Middle frontal gyrus (tissue), 1 donor: ENCODE results near the gene PIAS1.
"Not testable (repeated sequence)": the region's sequence is repeated elsewhere in the genome, so short reads cannot be mapped to it uniquely, and the experiment has no call there.

Experiments
- DNase-seq: peaks from one replicate; pipeline ENCODE4 v3.0.0-alpha.2; 2015; ENCODE audit warnings: low spot score; ENCODE audit errors: extremely low spot score

The PIAS1 gene

DNA sequence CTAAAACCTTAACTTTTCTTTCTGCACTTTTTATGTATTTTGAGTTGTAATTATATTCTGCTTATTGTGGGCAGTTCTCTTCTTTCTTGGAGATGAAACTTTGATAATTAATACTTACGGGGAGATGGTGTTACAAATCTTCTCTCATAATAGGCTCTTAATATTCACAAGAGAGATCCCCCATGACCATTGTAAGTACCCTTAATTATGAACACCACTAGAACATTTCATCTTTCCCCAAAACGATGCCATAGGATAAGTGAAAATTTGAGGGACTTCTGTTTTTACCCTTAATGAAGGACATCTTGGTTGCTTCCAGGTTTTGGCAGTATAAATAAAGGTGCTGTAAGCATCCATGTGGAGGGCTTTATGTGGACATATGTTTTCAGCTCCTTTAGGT lies 60.7 kb downstream of the PIAS1 start:
- no peak for DNase-seq

DNA sequence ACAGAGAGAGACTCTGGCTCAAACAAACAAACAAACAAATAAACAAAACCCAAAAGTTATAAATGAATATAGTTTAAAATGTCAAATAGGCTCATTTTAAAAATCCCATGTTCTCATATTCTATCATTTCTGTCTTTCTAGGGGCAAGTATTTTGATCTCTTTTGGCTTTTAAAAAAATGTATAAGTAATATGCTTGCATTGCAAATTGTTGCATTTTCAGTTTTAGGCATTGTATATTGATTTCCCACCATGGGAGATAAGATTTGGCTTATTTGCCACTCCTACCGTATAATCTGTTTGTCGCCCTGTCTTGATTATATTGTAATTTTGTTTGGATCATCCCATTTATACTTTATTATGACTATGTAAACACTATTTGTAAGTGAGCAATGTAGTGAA lies 70.6 kb downstream of the PIAS1 start:
- no peak for DNase-seq

DNA sequence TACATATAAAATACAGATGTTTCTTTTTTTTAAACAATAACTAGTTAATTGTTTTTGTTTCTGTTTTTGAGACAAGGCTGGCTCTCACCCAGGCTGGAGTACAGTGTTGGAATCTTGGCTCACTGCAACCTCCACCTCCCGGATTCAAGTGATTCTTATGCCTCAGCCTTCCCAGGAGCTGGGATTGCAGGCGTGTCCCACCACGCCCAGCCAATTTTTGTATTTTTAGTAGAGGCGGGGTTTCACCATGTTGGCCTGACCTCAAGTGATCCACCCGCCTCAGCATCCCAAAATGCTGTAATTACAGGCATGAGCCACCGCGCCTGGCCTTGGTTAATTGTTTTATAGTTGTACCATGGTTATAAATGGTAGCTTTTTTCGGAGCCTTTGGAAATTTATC lies 72.3 kb downstream of the PIAS1 start:
- DNase-seq, result no peak

DNA sequence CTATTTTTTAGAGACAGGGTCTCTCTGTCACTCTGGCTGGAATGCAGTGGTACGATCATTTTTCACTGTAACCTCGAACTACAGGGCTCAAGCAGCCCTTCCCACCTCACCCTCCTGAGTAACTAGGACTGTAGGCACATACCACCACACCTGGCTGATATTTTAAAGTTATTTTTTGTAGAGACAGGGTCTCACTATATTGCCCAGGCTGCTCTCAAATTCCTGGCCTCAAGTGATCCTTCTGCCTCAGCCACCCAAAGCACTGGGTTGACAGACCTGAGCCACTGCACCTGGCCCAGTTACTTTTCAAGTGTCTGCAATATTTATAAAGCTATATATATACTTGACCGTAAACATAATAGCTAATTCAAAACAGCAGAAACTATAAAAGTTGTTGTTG lies 75.0 kb downstream of the PIAS1 start:
- no peak for DNase-seq

DNA sequence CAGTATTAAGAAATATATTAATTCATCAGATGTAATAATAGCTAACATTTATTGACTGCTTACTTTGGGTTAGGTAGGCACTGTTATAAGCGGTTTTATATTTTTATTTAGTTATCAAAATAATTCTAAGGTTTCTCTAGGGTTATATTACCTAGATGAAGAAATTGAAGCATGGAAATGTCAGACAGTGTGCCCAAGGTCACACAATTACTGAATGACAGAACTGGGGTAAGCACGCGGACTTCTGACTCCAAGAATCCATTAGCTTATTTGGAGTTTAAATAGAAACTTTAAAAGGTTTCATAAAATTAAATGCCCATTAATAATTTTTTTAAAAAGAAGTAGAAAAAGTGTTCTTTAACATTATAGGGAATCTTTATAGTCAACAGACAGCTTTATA lies 76.7 kb downstream of the PIAS1 start:
- no peak for DNase-seq

DNA sequence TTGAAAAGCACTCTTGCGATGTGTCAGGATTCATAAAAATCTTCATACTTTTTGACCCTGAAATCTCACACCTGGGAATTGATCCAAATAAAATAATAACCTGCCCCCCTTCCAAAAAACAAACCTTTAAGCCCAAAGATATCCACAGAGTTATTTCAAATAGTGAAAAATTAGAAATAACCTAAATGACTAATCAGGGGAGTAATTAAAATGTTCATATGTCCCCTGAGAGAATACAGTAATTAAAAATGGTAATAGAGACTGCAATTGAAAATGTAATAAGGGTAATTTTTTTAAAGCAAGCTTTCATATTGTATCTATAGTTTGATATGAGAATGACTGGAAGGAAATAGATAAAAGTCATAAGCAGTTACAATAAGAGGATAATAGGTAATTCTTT lies 83.0 kb downstream of the PIAS1 start:
- DNase-seq, result no peak

DNA sequence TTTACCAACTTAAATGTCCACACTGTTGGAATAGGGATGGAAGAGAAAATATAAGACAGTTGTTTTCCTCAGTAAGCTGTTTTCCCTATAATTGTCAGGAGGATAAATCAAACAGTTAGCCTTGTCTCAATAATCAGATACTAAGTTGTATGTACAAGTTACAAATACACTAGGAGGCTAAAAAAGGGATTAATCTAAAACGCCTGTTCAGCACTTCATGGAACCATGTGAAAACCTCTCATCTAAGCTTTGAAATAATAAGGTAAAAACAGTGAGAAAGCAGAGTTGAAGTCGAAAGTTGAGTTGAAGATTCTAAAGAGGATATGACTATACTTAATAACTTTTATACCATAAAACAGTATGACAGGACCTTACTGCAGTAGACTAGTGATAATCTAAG lies 89.0 kb downstream of the PIAS1 start:
- DNase-seq, result no peak

DNA sequence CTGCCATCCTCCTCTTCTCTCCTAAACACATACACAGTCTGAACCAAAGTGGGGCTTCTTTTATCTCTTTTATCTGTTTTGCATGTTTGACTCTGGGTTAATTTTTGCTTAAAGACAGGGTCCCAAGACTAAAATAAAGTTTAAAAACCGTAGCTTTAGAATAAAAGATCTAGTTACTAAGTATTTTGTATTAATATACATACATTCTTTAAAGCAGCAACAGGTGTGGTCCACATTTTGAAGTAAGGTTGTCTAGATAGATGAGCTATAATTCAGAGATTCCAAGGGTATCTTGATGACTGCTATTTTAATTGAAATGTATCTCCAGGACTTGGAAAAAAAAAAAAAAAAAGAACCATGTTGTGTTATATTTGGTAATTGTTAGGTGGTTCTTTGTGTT lies 89.7 kb downstream of the PIAS1 start:
- no peak for DNase-seq

DNA sequence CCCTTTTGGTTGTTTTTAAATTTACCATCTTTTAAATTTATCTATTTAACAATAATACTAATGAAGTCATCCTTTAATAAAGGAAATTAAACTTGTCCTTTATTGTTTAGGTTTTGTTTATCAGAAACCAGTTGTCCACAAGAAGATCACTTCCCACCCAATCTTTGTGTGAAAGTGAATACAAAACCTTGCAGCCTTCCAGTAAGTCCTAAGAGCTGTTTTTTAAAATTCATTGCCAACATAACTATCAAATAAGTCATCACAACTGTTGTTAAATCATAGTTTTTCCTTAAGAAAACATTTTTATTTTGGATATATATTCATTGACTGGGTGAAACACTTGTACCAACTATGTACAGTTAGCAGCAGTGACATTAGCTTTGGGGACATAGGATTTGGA lies 91.6 kb downstream of the PIAS1 start:
- DNase-seq, result no peak

DNA sequence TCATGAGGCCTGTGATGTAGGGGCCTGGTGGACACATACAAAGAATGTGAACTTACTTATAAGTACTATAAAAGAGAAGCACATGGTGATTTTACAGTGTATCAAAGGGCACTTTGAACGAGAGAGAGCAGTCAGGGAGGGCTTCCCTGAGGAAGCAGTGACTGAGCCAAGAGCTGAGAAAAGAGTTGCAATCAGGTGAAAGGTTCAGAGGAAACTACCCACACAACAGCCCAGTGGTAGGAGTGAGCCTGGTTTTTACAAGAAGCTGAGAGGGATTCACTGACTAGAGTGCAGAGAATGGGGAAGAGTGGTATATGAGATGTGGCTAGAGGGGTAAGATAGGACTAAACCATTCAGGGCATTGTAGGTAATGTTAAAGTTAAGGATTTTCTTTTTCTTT lies 93.9 kb downstream of the PIAS1 start:
- DNase-seq, result no peak

DNA sequence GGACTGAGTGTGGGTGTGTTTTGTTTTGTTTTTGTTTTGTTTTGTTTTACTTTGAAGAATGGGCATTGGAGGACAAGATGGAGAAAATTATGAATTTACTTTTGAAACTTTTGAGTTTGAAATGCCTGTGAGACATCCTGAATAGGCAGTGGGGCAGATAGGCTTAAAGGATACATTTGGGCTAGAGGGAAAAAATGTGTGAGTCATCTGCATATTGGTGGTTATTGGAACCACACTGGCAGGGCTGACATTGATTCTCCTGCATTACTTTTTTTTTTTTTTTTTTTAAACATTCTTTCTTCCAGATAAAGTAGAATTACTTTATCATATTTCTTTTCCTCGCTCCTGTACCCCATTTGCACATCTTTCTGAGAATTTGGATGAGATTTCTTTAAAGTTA lies 94.9 kb downstream of the PIAS1 start:
- DNase-seq, result no peak

DNA sequence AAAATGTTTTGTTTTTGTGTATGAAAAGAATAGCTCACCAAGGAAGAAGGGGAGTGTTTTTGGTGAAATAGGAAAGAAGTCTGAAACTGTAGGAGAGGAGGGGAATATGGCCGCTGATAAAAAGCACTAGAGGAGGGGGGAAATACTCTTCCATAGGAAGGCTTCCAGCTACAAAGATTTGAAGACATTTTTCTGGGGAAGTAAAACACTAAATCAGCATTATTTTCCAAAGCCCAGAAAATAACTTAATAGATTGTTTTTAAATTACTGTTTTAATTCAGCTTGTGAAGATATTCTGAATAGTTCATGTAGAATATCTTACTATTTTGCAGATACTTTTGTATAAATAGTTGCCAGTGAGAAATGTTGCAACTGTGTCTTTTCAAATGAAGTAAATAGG lies 96.1 kb downstream of the PIAS1 start:
- DNase-seq, result no peak

DNA sequence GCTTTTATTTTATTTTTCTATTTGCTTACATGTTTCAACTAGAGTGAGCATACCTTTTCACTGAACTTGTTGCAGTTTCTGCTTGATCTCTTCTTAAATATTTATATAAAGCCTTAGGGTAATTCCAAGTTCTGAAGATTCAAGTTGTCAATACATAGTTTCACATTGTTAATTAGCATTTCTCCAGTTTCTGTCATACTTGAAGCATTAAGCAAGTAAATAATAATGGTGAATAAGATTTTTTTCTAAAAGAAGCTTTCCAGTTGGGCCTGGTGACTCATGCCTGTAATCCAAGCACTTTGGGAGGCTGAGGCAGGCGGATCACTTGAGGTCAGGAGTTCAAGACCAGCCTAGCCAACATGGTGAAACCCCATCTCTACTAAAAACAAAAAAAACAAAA lies 97.2 kb downstream of the PIAS1 start:
- DNase-seq, result no peak

DNA sequence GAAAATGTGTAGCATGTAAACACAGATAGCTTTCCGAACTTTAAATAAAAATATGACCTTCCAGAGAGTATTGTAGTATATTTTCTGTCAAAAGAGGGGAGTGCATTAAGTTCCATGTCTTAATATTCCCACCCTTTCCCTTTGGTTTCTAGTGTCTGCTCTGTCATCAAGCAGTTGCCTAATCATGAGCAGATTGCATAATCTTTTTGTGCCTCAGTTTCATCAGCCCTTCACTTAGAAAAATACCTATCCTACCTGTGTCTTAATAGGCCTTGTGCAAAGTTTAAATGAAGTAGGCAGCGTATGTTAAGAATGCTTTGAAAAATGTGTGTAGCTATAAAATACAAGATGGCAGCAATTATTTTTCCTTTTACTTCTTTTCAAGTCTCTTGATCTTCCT lies 98.2 kb downstream of the PIAS1 start:
- DNase-seq, result no peak

DNA sequence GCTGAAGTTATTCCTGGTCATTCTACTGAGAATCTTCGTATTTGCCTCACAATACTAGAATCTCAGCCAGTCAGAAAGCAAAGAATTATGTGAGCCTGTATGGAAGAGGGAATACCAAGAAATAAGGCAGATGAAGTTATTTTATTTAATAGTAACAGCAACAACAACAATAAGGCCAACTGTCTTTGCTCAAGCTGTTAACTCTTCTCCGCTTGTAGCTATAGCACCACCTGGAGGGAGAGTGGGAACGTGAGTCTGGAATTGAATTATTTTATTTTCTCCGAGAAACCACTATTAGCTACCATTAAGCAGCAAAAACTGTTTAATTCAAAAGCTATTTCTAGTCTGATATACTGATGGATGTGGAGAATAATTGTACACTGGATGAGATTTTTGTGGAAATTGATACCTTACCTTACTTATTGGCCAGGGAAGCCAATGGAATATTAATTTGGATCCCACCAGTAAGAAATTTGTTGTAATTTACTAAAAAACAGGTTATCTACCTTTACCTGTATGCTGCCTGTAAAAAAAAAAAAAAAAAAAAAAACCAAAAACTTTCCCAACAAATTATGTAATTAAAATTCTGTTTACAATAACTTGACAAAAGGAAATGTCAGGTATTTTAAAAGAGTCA lies 100.9 kb downstream of the PIAS1 start:
- peak; percentile 19 for DNase-seq

DNA sequence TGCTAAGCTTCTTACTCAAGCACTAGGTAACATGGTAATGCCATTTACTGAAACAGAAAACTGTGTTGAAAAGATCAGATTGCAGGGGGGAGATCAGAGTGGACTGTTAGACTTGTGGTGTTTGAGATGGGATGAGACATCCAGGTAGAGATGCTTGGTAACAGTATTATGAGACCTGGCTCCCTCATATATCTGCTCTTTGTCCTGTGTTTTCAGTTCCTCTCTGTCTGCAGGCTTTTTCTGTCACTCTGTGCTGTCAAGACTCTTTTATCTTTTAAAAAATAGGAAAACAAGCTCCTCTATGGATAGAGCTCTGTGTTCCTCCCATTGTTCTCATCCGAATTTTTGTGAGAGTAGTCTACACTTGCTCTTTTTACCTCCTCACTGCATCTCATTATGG lies 103.0 kb downstream of the PIAS1 start:
- no peak for DNase-seq

DNA sequence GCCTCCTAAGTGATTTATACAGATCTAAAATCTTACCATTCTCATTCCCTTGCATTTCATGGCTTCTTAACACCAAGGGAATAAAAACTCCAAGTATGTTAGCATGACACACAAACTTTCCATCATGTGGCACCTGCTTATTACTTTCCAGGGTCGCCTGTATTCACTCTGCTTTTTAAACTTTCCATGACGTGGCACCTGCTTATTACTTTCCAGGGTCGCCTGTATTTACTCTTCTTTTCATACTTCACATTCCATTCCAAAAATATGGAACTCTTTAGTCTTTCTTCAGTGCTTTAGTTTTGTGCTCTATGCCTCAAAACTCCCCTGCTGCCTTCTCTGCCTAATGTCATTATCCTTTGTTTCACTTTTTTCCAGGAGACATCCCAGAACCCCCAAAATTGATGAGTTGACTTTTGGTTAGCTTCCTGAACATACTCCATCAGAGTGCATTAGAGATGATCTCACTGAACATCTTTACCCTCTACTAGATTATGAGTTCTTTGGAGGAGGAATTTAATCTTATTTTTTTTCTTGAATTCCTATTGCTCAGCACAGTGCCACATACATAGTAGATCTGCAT lies 104.0 kb downstream of the PIAS1 start:
- DNase-seq, result no peak

DNA sequence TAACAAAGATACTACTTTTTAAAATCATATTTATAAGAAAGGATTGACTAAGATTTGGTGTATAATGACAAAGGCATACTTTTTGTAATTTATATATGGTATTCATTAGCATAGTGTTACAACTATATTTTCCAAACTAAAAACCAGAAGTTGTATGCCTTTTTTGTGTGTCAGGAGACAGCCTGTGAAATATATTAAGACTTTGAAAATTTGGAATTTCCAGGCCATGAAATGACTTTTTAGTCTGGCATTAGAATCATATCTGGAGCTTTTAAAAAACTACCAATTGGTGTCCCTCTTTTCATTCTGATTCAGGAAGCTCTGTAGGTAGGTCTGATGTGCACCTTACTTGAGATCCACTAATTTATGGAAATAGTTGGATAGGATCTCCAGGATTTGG lies 109.1 kb downstream of the PIAS1 start:
- DNase-seq, result no peak

DNA sequence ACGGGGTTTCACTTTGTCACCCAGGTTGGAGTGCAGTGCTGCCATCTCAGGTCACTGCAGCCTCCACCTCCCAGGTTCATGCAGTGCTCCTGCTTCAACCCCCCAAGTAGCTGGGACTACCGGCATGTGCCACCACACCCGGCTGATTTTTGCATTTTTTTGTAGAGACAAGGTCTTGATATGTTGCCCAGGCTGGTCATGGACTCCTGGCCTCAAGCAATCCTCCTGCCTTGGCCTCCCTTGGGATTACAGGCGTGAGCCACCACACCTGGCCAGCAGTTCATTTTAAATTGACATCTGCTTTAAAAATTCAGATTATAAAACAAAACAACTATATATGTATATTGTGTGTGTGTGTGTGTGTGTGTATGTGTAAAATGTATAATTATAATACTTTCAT lies 112.7 kb downstream of the PIAS1 start:
- DNase-seq, result no peak

DNA sequence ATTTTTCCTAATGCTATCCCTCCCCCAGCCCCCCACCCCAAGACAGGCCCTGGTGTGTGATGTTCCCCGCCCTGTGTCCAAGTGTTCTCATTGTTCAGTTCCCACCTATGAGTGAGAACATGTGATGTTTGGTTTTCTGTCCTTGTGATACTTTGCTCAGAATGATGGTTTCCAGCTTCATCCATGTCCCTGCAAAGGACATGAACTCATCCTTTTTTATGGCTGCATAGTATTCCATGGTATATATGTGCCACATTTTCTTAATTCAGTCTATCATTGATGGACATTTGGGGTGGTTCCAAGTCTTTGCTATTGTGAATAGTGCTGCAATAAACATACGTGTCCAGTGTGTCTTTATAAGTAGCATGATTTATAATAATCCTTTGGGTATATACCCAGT lies 117.9 kb downstream of the PIAS1 start:
- DNase-seq, result not testable (repeated sequence)

DNA sequence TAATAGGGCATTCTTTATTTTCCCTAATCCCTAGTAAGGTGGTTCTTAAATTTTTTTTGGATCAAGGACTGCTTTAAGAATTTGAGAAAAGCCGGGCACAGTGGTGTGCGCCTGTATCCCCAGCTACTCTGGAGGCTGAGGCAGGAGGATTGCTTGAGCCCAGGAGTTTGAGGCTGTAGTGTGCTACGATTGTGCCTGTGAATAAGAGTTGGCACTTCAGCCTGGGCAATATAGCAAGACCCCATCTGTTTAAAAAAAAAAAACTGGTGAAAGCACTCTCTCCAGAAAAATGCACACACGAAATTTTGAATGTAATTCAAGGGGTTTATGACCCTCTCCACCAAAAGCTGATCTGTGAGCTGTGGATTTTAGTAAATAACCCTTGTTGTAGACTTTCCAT lies 119.0 kb downstream of the PIAS1 start:
- no peak for DNase-seq

DNA sequence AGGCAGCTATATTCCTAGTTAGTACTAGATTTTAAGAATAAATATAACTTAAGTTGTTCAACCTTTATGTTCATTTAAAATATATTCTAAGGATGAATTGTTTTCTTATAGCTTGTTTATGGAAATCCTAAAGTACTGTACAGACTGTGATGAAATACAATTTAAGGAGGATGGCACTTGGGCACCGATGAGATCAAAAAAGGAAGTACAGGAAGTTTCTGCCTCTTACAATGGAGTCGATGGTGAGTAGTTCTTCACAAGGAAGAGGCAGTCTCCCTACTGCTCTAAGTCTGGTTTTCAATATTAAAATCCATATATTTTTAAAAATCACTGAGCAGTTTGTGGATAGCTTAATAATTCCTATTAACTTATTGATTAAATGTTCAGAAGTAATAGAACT lies 121.4 kb downstream of the PIAS1 start:
- no peak for DNase-seq

DNA sequence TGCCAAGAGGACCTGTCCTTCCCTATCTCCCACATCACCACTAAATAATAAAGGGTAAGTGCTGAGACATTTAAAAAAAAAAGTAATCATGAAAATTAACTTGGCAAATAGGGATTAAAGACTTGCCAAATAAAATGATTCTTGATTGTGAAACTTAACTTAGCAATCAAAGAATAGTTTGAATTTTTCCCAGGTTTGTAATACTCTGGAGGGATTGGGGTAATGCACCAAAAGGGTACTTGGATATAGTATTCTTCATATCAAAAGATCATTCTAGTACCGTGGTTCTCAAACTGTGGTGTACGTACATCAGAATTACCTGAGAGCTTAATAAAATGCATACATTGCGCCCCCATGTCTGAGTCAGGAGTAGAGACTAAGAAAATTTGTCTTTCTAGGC lies 122.5 kb downstream of the PIAS1 start:
- DNase-seq, result no peak

DNA sequence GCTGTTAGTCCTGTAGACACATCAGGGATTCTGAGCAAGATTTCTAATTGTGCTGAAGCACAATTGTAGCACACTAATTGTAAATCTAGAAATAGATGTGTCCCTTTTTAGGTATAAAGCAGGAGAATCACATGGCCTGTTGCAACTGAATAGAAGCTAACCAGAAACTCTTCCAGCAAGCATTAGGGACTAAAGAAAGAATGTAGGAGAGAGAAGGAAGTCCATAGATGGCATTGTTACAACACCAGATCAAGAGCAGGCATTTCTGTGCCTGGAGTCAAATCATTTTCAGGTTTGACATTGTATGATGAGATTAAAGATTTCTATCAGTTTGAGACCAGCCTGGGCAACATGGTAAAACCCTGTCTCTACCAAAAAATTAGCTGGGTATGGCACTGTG lies 123.6 kb downstream of the PIAS1 start:
- DNase-seq, result no peak
